Loucy (cell line): ENCODE results near the gene IRF6.

ENCODE experiments used
- H2AFZ ChIP-seq: fragments of 200-600 bp; sonication (generic); 2 replicates; pipeline ENCODE4 v1.6.0; 2016; ENCODE audit warnings: antibody characterized with exemption, mild to moderate bottlenecking, low read length, moderate library complexity
- H3F3A ChIP-seq: fragments of 200-600 bp; 2 replicates; pipeline ENCODE4 v1.6.0; 2016; ENCODE audit warnings: antibody characterized with exemption, low read depth, mild to moderate bottlenecking
- H3K27me3 ChIP-seq: fragments of 200-600 bp; sonication (generic); 2 replicates; pipeline ENCODE4 v1.6.1; 2014; ENCODE audit warnings: low read length, mild to moderate bottlenecking; ENCODE audit not compliant: insufficient read depth, poor library complexity, severe bottlenecking
- H3K36me3 ChIP-seq: fragments of 200-600 bp; sonication (generic); 2 replicates; pipeline ENCODE4 v1.6.1; 2016; ENCODE audit warnings: low read length; ENCODE audit not compliant: insufficient read depth
- H3K4me1 ChIP-seq: fragments of 200-600 bp; sonication (generic); 2 replicates; pipeline ENCODE4 v1.5.1; 2014; ENCODE audit warnings: low read length, mild to moderate bottlenecking; ENCODE audit not compliant: insufficient read depth, poor library complexity, severe bottlenecking
- H3K4me2 ChIP-seq: fragments of 200-600 bp; sonication (generic); 2 replicates; pipeline ENCODE4 v1.6.0; 2014; ENCODE audit warnings: antibody characterized with exemption, low read length, low read depth, mild to moderate bottlenecking; ENCODE audit not compliant: poor library complexity, severe bottlenecking
- H3K4me3 ChIP-seq: fragments of 200-600 bp; sonication (generic); 2 replicates; pipeline ENCODE4 v1.5.1; 2014; ENCODE audit warnings: low read length, mild to moderate bottlenecking, mixed read lengths; ENCODE audit not compliant: poor library complexity, severe bottlenecking
- H3K79me2 ChIP-seq: fragments of 200-600 bp; sonication (generic); 2 replicates; pipeline ENCODE4 v1.6.1; 2014; ENCODE audit warnings: low read length; ENCODE audit not compliant: insufficient read depth
- H3K9ac ChIP-seq: fragments of 200-600 bp; sonication (generic); 2 replicates; pipeline ENCODE4 v1.6.0; 2014; ENCODE audit warnings: mild to moderate bottlenecking, low read depth, low read length, moderate library complexity; ENCODE audit not compliant: poor library complexity, severe bottlenecking
- H3K9me2 ChIP-seq: fragments of 200-600 bp; sonication (generic); replicated peaks from 2 replicates; pipeline ENCODE4 v1.6.1; 2016; ENCODE audit warnings: low read depth, low read length, mixed read lengths
- H3K9me3 ChIP-seq: fragments of 200-600 bp; sonication (generic); 2 replicates; pipeline ENCODE4 v1.6.1; 2014; ENCODE audit warnings: mild to moderate bottlenecking, antibody characterized with exemption, low read length, low read depth; ENCODE audit not compliant: insufficient read depth
- H4K20me1 ChIP-seq: fragments of 200-600 bp; sonication (generic); 2 replicates; pipeline ENCODE4 v1.6.0; 2014; ENCODE audit warnings: antibody characterized with exemption, low read length, mild to moderate bottlenecking; ENCODE audit not compliant: insufficient read depth, poor library complexity, severe bottlenecking
- CTCF ChIP-seq: fragments of 200-600 bp; sonication (generic); conservative IDR thresholded peaks from 2 replicates; pipeline ENCODE4 v1.5.1; 2014; ENCODE audit warnings: mild to moderate bottlenecking, antibody characterized with exemption, low read length
- EZH2phosphoT487 ChIP-seq: fragments of 200-600 bp; IDR thresholded peaks from 2 replicates; pipeline ENCODE4 v1.6.1; 2018; ENCODE audit warnings: antibody characterized with exemption, mild to moderate bottlenecking, moderate library complexity, borderline replicate concordance

Gene IRF6

GRCh38 chr1:209825591-209826434 is 19.9 kb upstream of the IRF6 start:
- Histone ChIP-seq H2AFZ (no peak overlapping the region), H3K4me1 (peaks cover 16% of the 10 kb centered on the region)

GRCh38 chr1:209823143-209824041 is 17.4 kb upstream of the IRF6 start:
- H2AFZ ChIP-seq: peak overlapping the region; percentile 91
- H3K27me3 ChIP-seq: no peaks in the 10 kb centered on the region
- H3K4me1 ChIP-seq: peaks cover 3% of the 10 kb centered on the region
- no peaks in the 10 kb centered on the region for H3K36me3 ChIP-seq
- no peaks in the 10 kb centered on the region for H3F3A ChIP-seq
- H3K9me2 ChIP-seq: no peaks in the 10 kb centered on the region
- H4K20me1 ChIP-seq: no peaks in the 10 kb centered on the region
- no peaks in the 10 kb centered on the region for H3K9me3 ChIP-seq
- peaks cover 6% of the 10 kb centered on the region for H3K79me2 ChIP-seq
- H3K9ac ChIP-seq: no peak overlapping the region
- peak overlapping the region; percentile 22 for H3K4me3 ChIP-seq
- H3K4me2 ChIP-seq: peak overlapping the region; percentile 43
- TF ChIP-seq CTCF (peak; percentile 85), EZH2phosphoT487 (no peak)

More at GRCh38 chr1:209825591-209826434, 19.9 kb upstream of the IRF6 start:
- Histone ChIP-seq H3K27me3 (no peaks in the 10 kb centered on the region), H3F3A (no peaks in the 10 kb centered on the region), H3K36me3 (0 out of 2 replicates have a peak, but pooled peaks cover 4% of the 10 kb centered on the region), H4K20me1 (peaks cover 11% of the 10 kb centered on the region), H3K4me2 (no peak overlapping the region), H3K9me2 (no peaks in the 10 kb centered on the region), H3K4me3 (no peak overlapping the region), H3K79me2 (peaks cover 25% of the 10 kb centered on the region), H3K9ac (no peak overlapping the region), H3K9me3 (no peaks in the 10 kb centered on the region)
- no peak for TF ChIP-seq CTCF
- no peak for TF ChIP-seq EZH2phosphoT487

- Histone ChIP-seq H3K9me2 (no peaks in the 10 kb centered on the region), H3K9me3 (no peaks in the 10 kb centered on the region), H3K27me3 (no peaks in the 10 kb centered on the region), H3K36me3 (no peaks in the 10 kb centered on the region), H3K4me3 (no peak overlapping the region), H3K9ac (no peak overlapping the region), H2AFZ (peak overlapping the region; percentile 91), H3K4me2 (no peak overlapping the region), H3K79me2 (no peaks in the 10 kb centered on the region), H3F3A (no peaks in the 10 kb centered on the region), H3K4me1 (peaks cover 3% of the 10 kb centered on the region), H4K20me1 (no peaks in the 10 kb centered on the region)
- no peak for TF ChIP-seq CTCF
- no peak for TF ChIP-seq EZH2phosphoT487
Measured at GRCh38 chr1:209822706-209823105, 16.8 kb upstream of the IRF6 start.
